HepG2 (cell line): ENCODE measurements around the gene CLDND2. TPM values are rescaled to one million over a fixed set of nuclear protein-coding genes. Genes with fewer than 3 reads are reported as not detected.

Source experiments
- CENPBD1 ChIP-seq: sonication (generic); formaldehyde crosslinking; IDR thresholded peaks from 2 replicates; pipeline ENCODE4 v1.8.0; 2022; ENCODE audit warnings: missing genetic modification reagents, low read depth, mild to moderate bottlenecking, borderline replicate concordance
- DMAP1 ChIP-seq: IDR thresholded peaks from 2 replicates; pipeline ENCODE4 v1.6.1; 2016
- FOXC1 ChIP-seq: sonication (generic); formaldehyde crosslinking; IDR thresholded peaks from 2 replicates; pipeline ENCODE4 v1.8.0; 2022; ENCODE audit warnings: mild to moderate bottlenecking, missing genetic modification reagents, borderline replicate concordance
- GLI4 ChIP-seq: sonication (generic); formaldehyde crosslinking; IDR thresholded peaks from 2 replicates; pipeline ENCODE4 v1.5.1; 2020; ENCODE audit warnings: missing genetic modification reagents, mild to moderate bottlenecking, moderate library complexity, borderline replicate concordance
- GLMP ChIP-seq: sonication (generic); formaldehyde crosslinking; IDR thresholded peaks from 2 replicates; pipeline ENCODE4 v1.9.0; 2021; ENCODE audit warnings: missing genetic modification reagents, mild to moderate bottlenecking, borderline replicate concordance
- GTF2F1 ChIP-seq: fragments of 150-350 bp; IDR thresholded peaks from 2 replicates; pipeline ENCODE4 v1.6.1; 2014; ENCODE audit warnings: low read length
- HIC2 ChIP-seq: sonication (generic); formaldehyde crosslinking; IDR thresholded peaks from 2 replicates; pipeline ENCODE4 v1.9.0; 2022; ENCODE audit warnings: low read depth, missing genetic modification reagents
- HOMEZ ChIP-seq: IDR thresholded peaks from 2 replicates; pipeline ENCODE4 v1.6.1; 2016; ENCODE audit warnings: low read depth
- HOXA3 ChIP-seq: sonication (generic); formaldehyde crosslinking; IDR thresholded peaks from 2 replicates; pipeline ENCODE4 v1.5.0; 2020; ENCODE audit warnings: missing genetic modification reagents
- ONECUT2 ChIP-seq: sonication (generic); formaldehyde crosslinking; IDR thresholded peaks from 2 replicates; pipeline ENCODE4 v1.4.0; 2020; ENCODE audit warnings: missing genetic modification reagents
- PCBP1 ChIP-seq: fragments of 200-400 bp; formaldehyde crosslinking; IDR thresholded peaks from 2 replicates; pipeline ENCODE4 v1.6.1; 2017; ENCODE audit warnings: mild to moderate bottlenecking, low read depth, low read length, borderline replicate concordance
- RFXAP ChIP-seq: sonication (generic); formaldehyde crosslinking; IDR thresholded peaks from 2 replicates; pipeline ENCODE4 v1.4.0; 2020; ENCODE audit warnings: missing genetic modification reagents, borderline replicate concordance
- SATB2 ChIP-seq: sonication (generic); formaldehyde crosslinking; IDR thresholded peaks from 2 replicates; pipeline ENCODE4 v1.5.0; 2020; ENCODE audit warnings: missing genetic modification reagents
- ZBTB42 ChIP-seq: sonication (generic); formaldehyde crosslinking; IDR thresholded peaks from 2 replicates; pipeline ENCODE4 v1.5.0; 2020; ENCODE audit warnings: mild to moderate bottlenecking, missing genetic modification reagents
- ZNF124 ChIP-seq: sonication (generic); formaldehyde crosslinking; IDR thresholded peaks from 2 replicates; pipeline ENCODE4 v1.4.0; 2020; ENCODE audit warnings: missing genetic modification reagents
- ZNF224 ChIP-seq: sonication (generic); formaldehyde crosslinking; IDR thresholded peaks from 2 replicates; pipeline ENCODE4 v1.5.0; 2020; ENCODE audit warnings: mild to moderate bottlenecking, missing genetic modification reagents
- ZNF235 ChIP-seq: sonication (generic); formaldehyde crosslinking; IDR thresholded peaks from 2 replicates; pipeline ENCODE4 v1.8.1; 2023; ENCODE audit warnings: mild to moderate bottlenecking, missing genetic modification reagents, borderline replicate concordance
- ZNF260 ChIP-seq: sonication (generic); formaldehyde crosslinking; IDR thresholded peaks from 2 replicates; pipeline ENCODE4 v1.4.0; 2020; ENCODE audit warnings: missing genetic modification reagents, low read depth, mild to moderate bottlenecking, borderline replicate concordance
- ZNF276 ChIP-seq: sonication (generic); formaldehyde crosslinking; IDR thresholded peaks from 2 replicates; pipeline ENCODE4 v1.4.0; 2020; ENCODE audit warnings: mild to moderate bottlenecking, low read depth, missing genetic modification reagents
- ZNF333 ChIP-seq: sonication (generic); formaldehyde crosslinking; IDR thresholded peaks from 2 replicates; pipeline ENCODE4 v1.4.0; 2020; ENCODE audit warnings: mild to moderate bottlenecking, missing genetic modification reagents, borderline replicate concordance
- ZNF550 ChIP-seq: sonication (generic); formaldehyde crosslinking; IDR thresholded peaks from 2 replicates; pipeline ENCODE4 v1.4.0; 2020; ENCODE audit warnings: mild to moderate bottlenecking, missing genetic modification reagents, borderline replicate concordance
- ZNF570 ChIP-seq: sonication (generic); formaldehyde crosslinking; IDR thresholded peaks from 2 replicates; pipeline ENCODE4 v1.4.0; 2020; ENCODE audit warnings: mild to moderate bottlenecking, missing genetic modification reagents, borderline replicate concordance
- ZNF580 ChIP-seq: IDR thresholded peaks from 2 replicates; pipeline ENCODE4 v1.6.1; 2016; ENCODE audit warnings: low read depth, borderline replicate concordance
- ZNF670 ChIP-seq: sonication (generic); formaldehyde crosslinking; IDR thresholded peaks from 2 replicates; pipeline ENCODE4 v1.8.0; 2022; ENCODE audit warnings: mild to moderate bottlenecking, missing genetic modification reagents, borderline replicate concordance
- polyA plus RNA-seq, 8 experiments: library from polyadenylated mRNA; depleted of rRNA in 3 of 8; stranded (reverse) in 7 of 8; unstranded in 1 of 8; fragments of >200 nt; fragmentation: Illumina TruSeq in 4 of 8; extraction: Trizol in 4 of 8; gene quantifications; 2 replicates each; pipeline versions ENCODE4 v1.2.1 to v1.2.3, GENCODE V29; 2011 to 2016; ENCODE audit warnings: low read depth in 4 of 8, missing spikeins in 1 of 8, mixed read lengths in 1 of 8; ENCODE audit not compliant: insufficient read depth in 1 of 8
- total RNA-seq, 5 experiments: library from RNA; depleted of rRNA; stranded (reverse); fragments of >200 nt; fragmentation: Illumina TruSeq; extraction: Trizol; gene quantifications; 2 replicates each; pipeline ENCODE4 v1.2.3, GENCODE V29; 2016; ENCODE audit warnings: low read depth in 1 of 5

The CLDND2 gene
- total and polyA plus RNA-seq, 2 of the 13 experiments (the other 11 are each of a cell fraction or from before 2014, with no cell fraction given), result 0.84 to 1.8 TPM

- TF ChIP-seq ZNF224 (CRISPR knock-in tag), result no peak
- no peak for TF ChIP-seq ONECUT2
- no peak for TF ChIP-seq SATB2 (CRISPR knock-in tag)
- TF ChIP-seq HIC2 (CRISPR knock-in tag), result 0 out of 2 replicates have a peak, but pooled peaks have one; percentile 13
- no peak for TF ChIP-seq ZBTB42
- no peak for TF ChIP-seq ZNF580 (CRISPR knock-in tag)
- TF ChIP-seq ZNF260 (CRISPR knock-in tag), result no peak
- TF ChIP-seq PCBP1, result no peak
- no peak; the same call in 1 of the 2 replicates for TF ChIP-seq DMAP1 (CRISPR knock-in tag)
- no peak for TF ChIP-seq ZNF333 (CRISPR knock-in tag)
- no peak for TF ChIP-seq ZNF276 (CRISPR knock-in tag)
- TF ChIP-seq FOXC1 (CRISPR knock-in tag), result no peak
- no peak for TF ChIP-seq ZNF235 (CRISPR knock-in tag)
- no peak for TF ChIP-seq GTF2F1
- no peak for TF ChIP-seq GLMP (CRISPR knock-in tag)
- TF ChIP-seq CENPBD1 (CRISPR knock-in tag), result no peak
- TF ChIP-seq GLI4, result no peak; the same call in 1 of the 2 replicates
- TF ChIP-seq ZNF670 (CRISPR knock-in tag), result no peak
- peak; percentile 81 for TF ChIP-seq HOXA3 (CRISPR knock-in tag)
- 0 out of 2 replicates have a peak, but pooled peaks have one; percentile 44 for TF ChIP-seq HOMEZ (CRISPR knock-in tag)
- TF ChIP-seq ZNF550 (CRISPR knock-in tag), result no peak
- TF ChIP-seq ZNF124 (CRISPR knock-in tag), result no peak
- TF ChIP-seq RFXAP (CRISPR knock-in tag), result no peak
- no peak for TF ChIP-seq ZNF570 (CRISPR knock-in tag)
Observed at GRCh38 chr19:51356159-51356801, 12.5 kb downstream of the CLDND2 start (continued).
